ENCODE measurements around the gene NLK. TPM values are rescaled to one million over a fixed set of nuclear protein-coding genes. Genes with fewer than 3 reads are reported as not detected.

NLK gene
- total RNA-seq, 1 donor, result 10.5 TPM

DNA sequence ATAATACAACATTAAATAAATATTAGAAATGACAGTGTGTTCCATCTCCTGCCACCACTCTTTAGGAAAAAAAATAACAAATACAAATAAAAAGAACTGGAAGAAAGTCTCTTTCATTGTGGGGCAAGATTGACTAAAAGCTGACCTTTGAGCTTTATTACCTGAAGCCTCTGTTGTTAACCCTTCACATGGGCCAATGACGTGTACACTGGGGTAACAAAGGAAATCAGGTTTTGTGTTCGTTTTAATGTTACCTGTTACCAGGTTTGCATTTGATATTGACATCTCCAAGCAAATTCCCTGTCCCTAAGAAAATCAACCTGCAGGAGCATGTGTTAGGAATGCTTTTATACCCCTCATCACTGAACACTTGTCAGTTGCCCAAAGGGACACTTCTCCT is 39.0 kb downstream of the NLK start:
- peaks cover 81% of the 10 kb centered on the region for H3K79me2 ChIP-seq (ENCODE audit: insufficient read depth, low read length)
- H3K36me3 ChIP-seq (ENCODE audit: insufficient read depth, low read length), result no peaks in the 10 kb centered on the region
- peaks cover 8% of the 10 kb centered on the region for H4K20me1 ChIP-seq (ENCODE audit: insufficient read depth, low read length)
- TF ChIP-seq, protein P1, sequence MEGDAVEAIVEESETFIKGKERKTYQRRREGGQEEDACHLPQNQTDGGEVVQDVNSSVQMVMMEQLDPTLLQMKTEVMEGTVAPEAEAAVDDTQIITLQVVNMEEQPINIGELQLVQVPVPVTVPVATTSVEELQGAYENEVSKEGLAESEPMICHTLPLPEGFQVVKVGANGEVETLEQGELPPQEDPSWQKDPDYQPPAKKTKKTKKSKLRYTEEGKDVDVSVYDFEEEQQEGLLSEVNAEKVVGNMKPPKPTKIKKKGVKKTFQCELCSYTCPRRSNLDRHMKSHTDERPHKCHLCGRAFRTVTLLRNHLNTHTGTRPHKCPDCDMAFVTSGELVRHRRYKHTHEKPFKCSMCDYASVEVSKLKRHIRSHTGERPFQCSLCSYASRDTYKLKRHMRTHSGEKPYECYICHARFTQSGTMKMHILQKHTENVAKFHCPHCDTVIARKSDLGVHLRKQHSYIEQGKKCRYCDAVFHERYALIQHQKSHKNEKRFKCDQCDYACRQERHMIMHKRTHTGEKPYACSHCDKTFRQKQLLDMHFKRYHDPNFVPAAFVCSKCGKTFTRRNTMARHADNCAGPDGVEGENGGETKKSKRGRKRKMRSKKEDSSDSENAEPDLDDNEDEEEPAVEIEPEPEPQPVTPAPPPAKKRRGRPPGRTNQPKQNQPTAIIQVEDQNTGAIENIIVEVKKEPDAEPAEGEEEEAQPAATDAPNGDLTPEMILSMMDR (IDR thresholded peaks at IDR 0.05; ENCODE audit: extremely low read depth, low read depth, low read length), result no peak
- H3K4me1 ChIP-seq (ENCODE audit: insufficient read depth, low read length), result peaks cover 5% of the 10 kb centered on the region
- no peak for DNase-seq (ENCODE audit: insufficient read length, low spot score, missing footprints)
- H2AFZ ChIP-seq (ENCODE audit: low read length), result no peak overlapping the region
- H3K4me2 ChIP-seq (ENCODE audit: insufficient read depth, low read length), result no peak overlapping the region
- no peak overlapping the region for H3K27ac ChIP-seq (ENCODE audit: low read depth, low read length)
- H3K4me3 ChIP-seq (ENCODE audit: insufficient read depth, low read length), result no peak overlapping the region
- no peaks in the 10 kb centered on the region for H3K27me3 ChIP-seq (ENCODE audit: insufficient read depth, low read length)
- no peaks in the 10 kb centered on the region for H3K9me3 ChIP-seq (ENCODE audit: low read depth, low read length)

DNA sequence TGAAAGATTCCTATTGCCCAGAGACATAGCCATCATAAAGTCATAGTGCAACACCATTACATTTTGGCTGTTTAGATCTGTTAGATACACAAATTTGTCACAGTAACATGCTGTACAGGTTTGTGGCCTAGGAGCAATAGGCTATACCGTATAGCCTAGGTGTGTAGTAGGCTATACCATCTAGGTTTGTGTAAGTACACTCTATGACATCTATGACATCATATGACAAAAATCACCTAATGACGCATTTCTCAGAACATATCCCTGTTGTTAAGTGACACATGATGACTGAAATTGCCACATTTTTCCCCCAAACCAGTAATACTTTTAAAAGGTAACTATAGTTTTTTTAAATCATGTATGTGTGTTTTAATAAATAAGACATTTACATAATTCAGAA is 43.3 kb downstream of the NLK start:
- Histone ChIP-seq H3K36me3 (ENCODE audit: insufficient read depth, low read length) (no peaks in the 10 kb centered on the region), H3K79me2 (ENCODE audit: insufficient read depth, low read length) (peaks cover 86% of the 10 kb centered on the region), H3K27ac (ENCODE audit: low read depth, low read length) (no peak overlapping the region), H3K4me2 (ENCODE audit: insufficient read depth, low read length) (no peak overlapping the region), H3K27me3 (ENCODE audit: insufficient read depth, low read length) (no peaks in the 10 kb centered on the region), H3K4me1 (ENCODE audit: insufficient read depth, low read length) (peaks cover 5% of the 10 kb centered on the region), H4K20me1 (ENCODE audit: insufficient read depth, low read length) (peaks cover 14% of the 10 kb centered on the region), H3K4me3 (ENCODE audit: insufficient read depth, low read length) (no peak overlapping the region), H2AFZ (ENCODE audit: low read length) (no peak overlapping the region), H3K9me3 (ENCODE audit: low read depth, low read length) (no peaks in the 10 kb centered on the region)
- DNase-seq (ENCODE audit: insufficient read length, low spot score, missing footprints), result no peak
- TF ChIP-seq, protein P1 (IDR thresholded peaks at IDR 0.05; ENCODE audit: extremely low read depth, low read depth, low read length), result no peak

DNA sequence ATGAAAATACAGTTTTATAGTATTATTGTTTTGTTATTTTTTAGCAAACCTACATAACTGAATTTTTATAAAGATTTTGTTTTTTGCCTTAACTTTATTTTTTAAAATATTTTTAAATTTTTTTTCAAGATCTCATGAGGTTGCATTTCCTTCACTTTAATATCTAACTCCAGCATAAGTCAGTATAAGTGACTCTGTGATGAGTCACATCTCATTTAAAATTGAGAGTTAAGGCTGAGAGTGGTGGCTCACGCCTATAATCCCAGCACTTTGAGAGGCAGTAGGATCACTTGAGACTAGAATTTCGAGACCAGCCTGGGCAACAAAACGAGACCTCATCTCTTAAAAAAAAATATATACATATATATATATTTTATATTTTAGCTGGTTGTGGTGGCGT is 44.0 kb downstream of the NLK start:
- Histone ChIP-seq H3K4me3 (ENCODE audit: insufficient read depth, low read length) (no peak overlapping the region), H3K36me3 (ENCODE audit: insufficient read depth, low read length) (no peaks in the 10 kb centered on the region), H3K9me3 (ENCODE audit: low read depth, low read length) (no peaks in the 10 kb centered on the region), H4K20me1 (ENCODE audit: insufficient read depth, low read length) (peaks cover 14% of the 10 kb centered on the region), H3K4me1 (ENCODE audit: insufficient read depth, low read length) (peaks cover 5% of the 10 kb centered on the region), H3K27ac (ENCODE audit: low read depth, low read length) (no peak overlapping the region), H3K4me2 (ENCODE audit: insufficient read depth, low read length) (no peak overlapping the region), H3K27me3 (ENCODE audit: insufficient read depth, low read length) (no peaks in the 10 kb centered on the region), H3K79me2 (ENCODE audit: insufficient read depth, low read length) (peaks cover 86% of the 10 kb centered on the region), H2AFZ (ENCODE audit: low read length) (no peak overlapping the region)
- TF ChIP-seq, protein P1 (IDR thresholded peaks at IDR 0.05; ENCODE audit: extremely low read depth, low read depth, low read length), result no peak
- no peak for DNase-seq (ENCODE audit: insufficient read length, low spot score, missing footprints)

DNA sequence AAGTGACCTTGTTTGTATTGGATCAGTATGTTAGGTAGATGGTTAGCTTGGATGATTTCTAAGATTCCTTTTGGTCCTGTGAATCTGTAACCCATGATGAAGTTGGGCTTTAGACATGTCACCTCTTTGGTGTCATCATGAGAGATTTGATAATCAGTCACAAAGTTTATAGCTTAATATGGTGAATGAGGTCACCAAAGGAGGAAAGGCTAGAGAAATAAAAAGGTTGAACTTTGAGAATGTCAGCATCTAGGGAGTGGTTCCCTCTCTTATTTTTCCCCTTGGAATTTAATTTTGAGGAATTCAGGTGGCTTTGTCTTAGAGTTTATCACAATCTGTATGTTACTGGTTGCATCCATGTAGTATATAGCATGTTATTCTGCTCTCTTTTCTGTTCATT is 45.3 kb downstream of the NLK start:
- no peak overlapping the region for H3K4me3 ChIP-seq (ENCODE audit: insufficient read depth, low read length)
- H3K4me2 ChIP-seq (ENCODE audit: insufficient read depth, low read length), result no peak overlapping the region
- H3K79me2 ChIP-seq (ENCODE audit: insufficient read depth, low read length), result peaks cover 84% of the 10 kb centered on the region
- H3K4me1 ChIP-seq (ENCODE audit: insufficient read depth, low read length), result no peaks in the 10 kb centered on the region
- H3K27me3 ChIP-seq (ENCODE audit: insufficient read depth, low read length), result no peaks in the 10 kb centered on the region
- TF ChIP-seq, protein P1 (IDR thresholded peaks at IDR 0.05; ENCODE audit: extremely low read depth, low read depth, low read length), result no peak
- no peaks in the 10 kb centered on the region for H3K36me3 ChIP-seq (ENCODE audit: insufficient read depth, low read length)
- no peak for DNase-seq (ENCODE audit: insufficient read length, low spot score, missing footprints)
- H3K9me3 ChIP-seq (ENCODE audit: low read depth, low read length), result no peaks in the 10 kb centered on the region
- H3K27ac ChIP-seq (ENCODE audit: low read depth, low read length), result no peak overlapping the region
- no peak overlapping the region for H2AFZ ChIP-seq (ENCODE audit: low read length)
- H4K20me1 ChIP-seq (ENCODE audit: insufficient read depth, low read length), result peaks cover 8% of the 10 kb centered on the region

Data from osteoblast (primary cell).